H1 (cell line): ENCODE results near the gene QRSL1.

Experiments used
- EZH2 ChIP-seq: fragments of 200-600 bp; sonication (generic); IDR thresholded peaks from 2 replicates; pipeline ENCODE4 v1.7.1; 2012; ENCODE audit warnings: low read depth, mild to moderate bottlenecking, moderate library complexity, low read length, inconsistent platforms; ENCODE audit not compliant: severe bottlenecking
- TF ChIP-seq, protein P1 (sequence below), 3 experiments: IDR thresholded peaks; 1 replicate in 2 of 3; 2 replicates in 1 of 3; pipeline versions ENCODE4 v1.5.1 to v1.6.1; 2011; ENCODE audit warnings: low read length in 3 of 3, mild to moderate bottlenecking in 3 of 3, inconsistent platforms in 2 of 3, low read depth in 1 of 3, moderate library complexity in 1 of 3; ENCODE audit not compliant: insufficient read depth in 1 of 3; ENCODE audit errors: control extremely low read depth in 1 of 3

DNA sequence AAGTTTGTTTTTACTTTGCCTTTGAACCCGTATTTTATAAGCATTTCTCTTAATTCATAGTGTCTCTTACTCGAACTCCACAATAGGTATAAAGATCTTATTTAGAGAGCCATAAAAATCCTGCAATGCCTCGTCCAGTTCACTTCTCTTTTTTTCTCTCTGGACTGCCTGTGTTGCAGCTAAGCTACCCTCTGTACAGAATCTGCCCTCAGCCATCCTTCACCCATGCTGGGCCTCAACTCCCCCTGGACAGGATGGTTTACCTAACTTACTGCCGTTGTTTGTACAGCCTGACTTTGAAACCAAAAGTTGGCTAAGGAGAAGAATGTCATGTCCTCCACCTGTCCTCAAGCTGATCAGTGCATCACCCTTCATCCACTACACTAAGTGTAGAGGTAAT is 10.4 kb downstream of the QRSL1 start:
- TF ChIP-seq, protein P1, sequence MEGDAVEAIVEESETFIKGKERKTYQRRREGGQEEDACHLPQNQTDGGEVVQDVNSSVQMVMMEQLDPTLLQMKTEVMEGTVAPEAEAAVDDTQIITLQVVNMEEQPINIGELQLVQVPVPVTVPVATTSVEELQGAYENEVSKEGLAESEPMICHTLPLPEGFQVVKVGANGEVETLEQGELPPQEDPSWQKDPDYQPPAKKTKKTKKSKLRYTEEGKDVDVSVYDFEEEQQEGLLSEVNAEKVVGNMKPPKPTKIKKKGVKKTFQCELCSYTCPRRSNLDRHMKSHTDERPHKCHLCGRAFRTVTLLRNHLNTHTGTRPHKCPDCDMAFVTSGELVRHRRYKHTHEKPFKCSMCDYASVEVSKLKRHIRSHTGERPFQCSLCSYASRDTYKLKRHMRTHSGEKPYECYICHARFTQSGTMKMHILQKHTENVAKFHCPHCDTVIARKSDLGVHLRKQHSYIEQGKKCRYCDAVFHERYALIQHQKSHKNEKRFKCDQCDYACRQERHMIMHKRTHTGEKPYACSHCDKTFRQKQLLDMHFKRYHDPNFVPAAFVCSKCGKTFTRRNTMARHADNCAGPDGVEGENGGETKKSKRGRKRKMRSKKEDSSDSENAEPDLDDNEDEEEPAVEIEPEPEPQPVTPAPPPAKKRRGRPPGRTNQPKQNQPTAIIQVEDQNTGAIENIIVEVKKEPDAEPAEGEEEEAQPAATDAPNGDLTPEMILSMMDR (IDR thresholded peaks at IDR 0.05; ENCODE audit: control extremely low read depth in 1 of 3, insufficient read depth in 1 of 3, low read depth in 1 of 3, low read length in 3 of 3) = no peak
- TF ChIP-seq EZH2 = no peak
